B cell (primary cell): ENCODE results near the gene KIF9. TPM values are rescaled to one million over a fixed set of nuclear protein-coding genes. Genes with fewer than 3 reads are reported as not detected.

Experiments used
- ATAC-seq: fragments of 200-7000 bp; cut with Tn5 transposase; one replicate; pipeline ENCODE4 v1.10.0; 2021; ENCODE audit warnings: low read depth, mild to moderate bottlenecking, moderate number of reproducible peaks, moderate library complexity
- CTCF ChIA-PET: fragments of 350-600 bp; sonication (Branson Sonifier 250); formaldehyde crosslinking; loops from one replicate; lab custom pipeline; 2021; ENCODE audit warnings: antibody characterized with exemption, inconsistent platforms; lab: Charles Lee
- POLR2A ChIA-PET: fragments of 350-600 bp; sonication (Branson Sonifier 250); formaldehyde crosslinking; loops from one replicate; lab custom pipeline; 2021; ENCODE audit warnings: antibody characterized with exemption; lab: Charles Lee
- DNase-seq: peaks from one replicate; pipeline ENCODE4 v3.0.0; 2013
- H2AFZ ChIP-seq: 2 replicates; pipeline ENCODE4 v1.6.1; 2012; ENCODE audit warnings: mild to moderate bottlenecking, low read depth, low read length; ENCODE audit not compliant: insufficient read depth, poor library complexity, severe bottlenecking
- H3K27ac ChIP-seq, 2 donors: 1 replicate in 1 of 2; 2 replicates in 1 of 2; pipeline ENCODE4 v1.5.1; 2012 to 2013; ENCODE audit warnings: low read length in 2 of 2, mild to moderate bottlenecking in 2 of 2, moderate library complexity in 1 of 2
- H3K27me3 ChIP-seq, 4 experiments: fragments of 200-600 bp in 1 of 4; sonication (generic) in 1 of 4; replicated peaks in 1 of 4; 1 replicate in 2 of 4; 2 replicates in 2 of 4; pipeline versions ENCODE4 v1.6.1 to v1.7.0; 2013 to 2016; ENCODE audit warnings: low read length in 3 of 4, mild to moderate bottlenecking in 2 of 4, mixed read lengths in 1 of 4, moderate library complexity in 1 of 4; ENCODE audit not compliant: insufficient read depth in 4 of 4, control insufficient read depth in 3 of 4; ENCODE audit errors: control extremely low read depth in 1 of 4
- H3K36me3 ChIP-seq, 2 experiments: replicated peaks in 1 of 2; 1 replicate in 1 of 2; 2 replicates in 1 of 2; pipeline versions ENCODE4 v1.6.1 to v1.7.1; 2013; ENCODE audit warnings: low read length in 1 of 2; ENCODE audit not compliant: insufficient read depth in 2 of 2, control insufficient read depth in 1 of 2; ENCODE audit errors: control extremely low read depth in 1 of 2, extremely low read depth in 1 of 2
- H3K4me1 ChIP-seq, 2 donors: fragments of 200-600 bp in 1 of 2; sonication (generic) in 1 of 2; 1 replicate in 1 of 2; 2 replicates in 1 of 2; pipeline versions ENCODE4 v1.5.1 to v1.6.1; 2013 to 2017; ENCODE audit warnings: low read length in 2 of 2; ENCODE audit not compliant: control insufficient read depth in 2 of 2, insufficient read depth in 2 of 2
- H3K4me2 ChIP-seq: replicated peaks from 2 replicates; pipeline ENCODE3; 2012; ENCODE audit warnings: mild to moderate bottlenecking, low read depth, low read length; ENCODE audit not compliant: poor library complexity, severe bottlenecking
- H3K4me3 ChIP-seq, 5 experiments: fragments of 200-600 bp in 1 of 5; sonication (generic) in 1 of 5; 1 replicate in 3 of 5; 2 replicates in 2 of 5; pipeline versions ENCODE4 v1.5.1 to v1.7.0; 2011 to 2016; ENCODE audit warnings: low read length in 4 of 5, mild to moderate bottlenecking in 4 of 5, low read depth in 2 of 5, control low read depth in 1 of 5, moderate library complexity in 1 of 5; ENCODE audit not compliant: insufficient read depth in 1 of 5; ENCODE audit errors: control extremely low read depth in 1 of 5, extremely low read depth in 1 of 5
- H3K79me2 ChIP-seq: fragments of 200-600 bp; sonication (generic); one replicate; pipeline ENCODE4 v1.6.0; 2016; ENCODE audit warnings: low read length; ENCODE audit not compliant: control insufficient read depth, insufficient read depth
- H3K9ac ChIP-seq: fragments of 200-600 bp; sonication (generic); 2 replicates; pipeline ENCODE4 v1.6.1; 2017; ENCODE audit warnings: mild to moderate bottlenecking, low read length, moderate library complexity
- H3K9me3 ChIP-seq, 3 donors: one replicate each; pipeline versions ENCODE4 v1.6.1 to v1.7.1; 2013; ENCODE audit warnings: low read length in 2 of 3; ENCODE audit not compliant: control insufficient read depth in 2 of 3, insufficient read depth in 1 of 3; ENCODE audit errors: control extremely low read depth in 1 of 3
- H4K20me1 ChIP-seq: 2 replicates; pipeline ENCODE4 v1.6.0; 2012; ENCODE audit warnings: mild to moderate bottlenecking, low read length; ENCODE audit not compliant: insufficient read depth, control insufficient read depth, poor library complexity, severe bottlenecking
- H3K27ac Mint-ChIP-seq: one replicate; pipeline ENCODE4 v1.8.0; 2021; ENCODE audit warnings: mixed read lengths
- H3K27me3 Mint-ChIP-seq: one replicate; pipeline ENCODE4 v1.8.0; 2021; ENCODE audit warnings: mixed read lengths
- H3K4me1 Mint-ChIP-seq: one replicate; pipeline ENCODE4 v1.8.0; 2021; ENCODE audit warnings: mixed read lengths
- H3K4me3 Mint-ChIP-seq: one replicate; pipeline ENCODE4 v1.8.0; 2021; ENCODE audit warnings: mixed read lengths
- H3K9me3 Mint-ChIP-seq: one replicate; pipeline ENCODE4 v1.8.0; 2022; ENCODE audit warnings: mixed read lengths; ENCODE audit not compliant: insufficient read depth
- EZH2 ChIP-seq: IDR thresholded peaks from 2 replicates; pipeline ENCODE4 v1.6.1; 2012; ENCODE audit warnings: borderline replicate concordance, low read depth, mild to moderate bottlenecking, moderate library complexity, low read length; ENCODE audit not compliant: insufficient read depth, poor library complexity, severe bottlenecking
- WGBS: methylation state at CpG from one replicate; pipeline ENCODE4 v1.1.5; 2013; ENCODE audit warnings: missing lambda C conversion rate; ENCODE audit not compliant: insufficient coverage; 5-methylcytosine and 5-hydroxymethylcytosine counted together
- intact Hi-C: fragments of 100-400 bp; cut with micrococcal nuclease; formaldehyde crosslinking; loops from one replicate; pipeline ENCODE4 v1.10.0; 2022
- polyA plus RNA-seq: library from polyadenylated mRNA; depleted of rRNA; stranded (reverse); fragments of >200 nt; gene quantifications from 2 replicates; pipeline ENCODE4 v1.2.3, GENCODE V29; 2012
- total RNA-seq, 2 donors: library from RNA; stranded (reverse); fragments of 120-200 nt in 1 of 2; gene quantifications; 1 replicate in 1 of 2; 2 replicates in 1 of 2; pipeline versions ENCODE4 v1.2.3 to v1.2.4, GENCODE V29; 2013 to 2022
- TF ChIP-seq, protein P1 (sequence below): fragments of 200-600 bp; IDR thresholded peaks from one replicate; pipeline ENCODE4 v1.8.0; 2022; ENCODE audit warnings: antibody characterized with exemption, mild to moderate bottlenecking

The KIF9 gene
- total and polyA plus RNA-seq, 2 donors (not counting 1 experiment from before 2014, with no cell fraction given): 3.0 to 3.8 TPM

DNA sequence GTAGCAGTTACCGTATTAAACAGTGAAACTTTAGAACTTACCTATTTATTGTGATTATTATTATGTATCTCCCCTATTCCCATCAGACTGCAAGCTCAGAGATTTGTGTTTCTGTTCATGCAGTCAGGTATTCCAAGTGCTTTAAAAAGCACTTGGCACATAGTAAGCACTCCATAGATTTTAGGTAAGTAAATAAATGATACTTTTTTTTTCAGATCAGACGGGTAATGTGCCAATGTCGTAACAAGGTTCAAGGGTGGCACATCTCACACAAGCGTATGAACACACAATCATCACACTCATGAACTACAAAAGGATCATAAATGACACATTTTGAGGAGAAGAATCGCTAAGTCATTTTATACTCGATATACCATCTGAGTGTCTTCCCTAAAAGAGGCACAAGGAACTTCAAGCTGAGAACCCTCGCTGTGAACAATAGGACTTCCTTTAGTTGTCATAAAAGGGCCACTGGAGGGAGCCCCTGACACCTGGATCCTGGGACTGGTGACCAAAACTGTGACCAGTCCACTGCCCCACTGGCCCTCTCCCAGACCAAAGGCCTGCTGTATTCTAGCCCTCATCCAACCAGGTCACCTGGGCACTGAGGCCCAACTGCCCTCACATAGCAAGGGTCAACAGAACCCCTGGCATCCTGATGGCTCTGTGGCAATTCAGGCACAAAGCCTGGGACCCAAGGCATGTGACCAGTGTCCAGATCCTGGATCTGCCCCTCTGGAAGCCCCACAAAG is 32.1 kb downstream of the KIF9 start:
- Histone ChIP-seq H3K4me3 (no peak overlapping the region), H4K20me1 (no peaks in the 10 kb centered on the region), H2AFZ (no peak overlapping the region), H3K27ac (no peak overlapping the region), H3K4me2 (no peak overlapping the region), H3K9ac (no peak overlapping the region), H3K79me2 (no peaks in the 10 kb centered on the region), H3K4me1 (no peaks in the 10 kb centered on the region), H3K36me3 (no peaks in the 10 kb centered on the region), H3K27me3 (no peaks in the 10 kb centered on the region), H3K9me3 (no peaks in the 10 kb centered on the region)
- ChIA-PET CTCF (interaction anchor here (1.8 kb wide), 1 partner anchor 74 kb away, joined by 12 read pairs; no protein-coding TSS in a partner anchor), POLR2A (no interaction called here)
- no peak overlapping the region for H3K27ac Mint-ChIP-seq
- no peak for TF ChIP-seq EZH2
- TF ChIP-seq, protein P1, sequence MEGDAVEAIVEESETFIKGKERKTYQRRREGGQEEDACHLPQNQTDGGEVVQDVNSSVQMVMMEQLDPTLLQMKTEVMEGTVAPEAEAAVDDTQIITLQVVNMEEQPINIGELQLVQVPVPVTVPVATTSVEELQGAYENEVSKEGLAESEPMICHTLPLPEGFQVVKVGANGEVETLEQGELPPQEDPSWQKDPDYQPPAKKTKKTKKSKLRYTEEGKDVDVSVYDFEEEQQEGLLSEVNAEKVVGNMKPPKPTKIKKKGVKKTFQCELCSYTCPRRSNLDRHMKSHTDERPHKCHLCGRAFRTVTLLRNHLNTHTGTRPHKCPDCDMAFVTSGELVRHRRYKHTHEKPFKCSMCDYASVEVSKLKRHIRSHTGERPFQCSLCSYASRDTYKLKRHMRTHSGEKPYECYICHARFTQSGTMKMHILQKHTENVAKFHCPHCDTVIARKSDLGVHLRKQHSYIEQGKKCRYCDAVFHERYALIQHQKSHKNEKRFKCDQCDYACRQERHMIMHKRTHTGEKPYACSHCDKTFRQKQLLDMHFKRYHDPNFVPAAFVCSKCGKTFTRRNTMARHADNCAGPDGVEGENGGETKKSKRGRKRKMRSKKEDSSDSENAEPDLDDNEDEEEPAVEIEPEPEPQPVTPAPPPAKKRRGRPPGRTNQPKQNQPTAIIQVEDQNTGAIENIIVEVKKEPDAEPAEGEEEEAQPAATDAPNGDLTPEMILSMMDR: no peak
- intact Hi-C loops: no loop called here
- ATAC-seq (no peak), DNase-seq (no peak)
- 52% methylated on average over 4 of the region's 7 CpGs for WGBS
- no peaks in the 10 kb centered on the region for H3K4me1 Mint-ChIP-seq
- no peaks in the 10 kb centered on the region for H3K27me3 Mint-ChIP-seq
- H3K4me3 Mint-ChIP-seq: no peak overlapping the region
- no peaks in the 10 kb centered on the region for H3K9me3 Mint-ChIP-seq
